Bone marrow (tissue), 2 donors: ENCODE results near the gene SELENOS.

ENCODE experiments used
- DNase-seq, 2 donors: peaks; one replicate each; lab custom pipeline; 2025; lab: John Stamatoyannopoulos, UW

SELENOS gene

GRCh38 chr15:101276501-101277037 is 716 bp downstream of the SELENOS start:
- DNase-seq, result peak in 1 of 2 donors; percentile 10

GRCh38 chr15:101275018-101275417 is 2.3 kb downstream of the SELENOS start:
- no peak for DNase-seq

- no peak for DNase-seq
Observed at GRCh38 chr15:101273534-101273933, 3.8 kb downstream of the SELENOS start.

- no peak for DNase-seq
Observed at GRCh38 chr15:101272584-101272983, 4.7 kb downstream of the SELENOS start.

- no peak for DNase-seq
Observed at GRCh38 chr15:101269479-101270223, 7.6 kb downstream of the SELENOS start.

GRCh38 chr15:101267320-101268104 is 9.8 kb downstream of the SELENOS start:
- no peak for DNase-seq

GRCh38 chr15:101266787-101267186 is 10.5 kb downstream of the SELENOS start:
- DNase-seq, result no peak

- DNase-seq, result no peak
Observed at GRCh38 chr15:101266034-101266433, 11.3 kb downstream of the SELENOS start.

- DNase-seq, result no peak
Observed at GRCh38 chr15:101264911-101265641, 12.2 kb downstream of the SELENOS start.

GRCh38 chr15:101264011-101264410 is 13.3 kb downstream of the SELENOS start:
- no peak for DNase-seq

- no peak for DNase-seq
Observed at GRCh38 chr15:101262551-101262950, 14.7 kb downstream of the SELENOS start.

GRCh38 chr15:101258238-101259144 is 18.8 kb downstream of the SELENOS start:
- DNase-seq, result peak in 1 of 2 donors; percentile 41

- DNase-seq, result no peak
Observed at GRCh38 chr15:101256757-101257156, 20.5 kb downstream of the SELENOS start.

- peak in 1 of 2 donors; percentile 55 for DNase-seq
Observed at GRCh38 chr15:101255615-101256241, 21.6 kb downstream of the SELENOS start.

GRCh38 chr15:101255051-101255395 is 22.3 kb downstream of the SELENOS start:
- no peak for DNase-seq

GRCh38 chr15:101254157-101255050 is 22.9 kb downstream of the SELENOS start:
- DNase-seq, result no peak

GRCh38 chr15:101252836-101253235 is 24.4 kb downstream of the SELENOS start:
- no peak for DNase-seq

GRCh38 chr15:101251830-101252820 is 25.2 kb downstream of the SELENOS start, which contains the start of gene CHSY1:
Gene CHSY1 (minus strand): TSS chr15:101252048. CDS start chr15:101251456, 592 bp downstream.
- peak; percentile 67 to 74 for DNase-seq
